Measurements from ENCODE around the gene SESN2.
"Not testable (repeated sequence)": the region's sequence is repeated elsewhere in the genome, so short reads cannot be mapped to it uniquely, and the experiment has no call there.

SESN2 gene

DNA sequence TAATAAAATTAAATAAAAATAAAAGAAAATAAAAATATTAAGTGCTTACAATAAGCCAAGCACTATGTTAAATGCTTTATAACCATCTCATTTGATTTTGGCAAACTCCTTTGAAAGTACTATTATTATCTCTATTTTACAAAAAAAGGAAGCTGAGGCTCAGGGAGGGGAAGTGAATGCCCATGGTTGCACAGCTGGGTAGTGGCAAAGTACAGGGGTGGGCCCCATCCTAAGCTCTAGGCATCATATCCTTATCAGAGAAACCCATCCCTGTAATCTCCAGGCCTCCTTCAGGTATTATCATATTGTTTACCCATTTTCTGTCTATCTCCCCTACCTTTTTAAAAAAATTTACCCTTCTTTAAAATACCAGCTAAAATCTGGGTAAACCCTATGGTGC is 67.2 kb downstream of the SESN2 start:
- Histone ChIP-seq H3K9me3 (ENCODE audit: control insufficient read depth, low read length) (no peaks in the 10 kb centered on the region), H3K27ac (ENCODE audit: insufficient read depth, low read length, poor library complexity, severe bottlenecking) (no peak overlapping the region), H3K27me3 (replicated peaks; ENCODE audit: control insufficient read depth, insufficient read depth, low read length, poor library complexity, severe bottlenecking) (no peaks in the 10 kb centered on the region), H3K36me3 (ENCODE audit: control insufficient read depth, insufficient read depth, low read length) (peaks cover 3% of the 10 kb centered on the region), H3K4me1 (ENCODE audit: control insufficient read depth, insufficient read depth, low read length, poor library complexity, severe bottlenecking) (peaks cover 9% of the 10 kb centered on the region), H3K4me3 (ENCODE audit: insufficient read depth, low read depth, low read length, poor library complexity, severe bottlenecking) (no peak overlapping the region)
- no peak for DNase-seq

GRCh38 chr1:28326984-28327383 is 67.7 kb downstream of the SESN2 start:
- Histone ChIP-seq H3K4me3 (ENCODE audit: insufficient read depth, low read depth, low read length, poor library complexity, severe bottlenecking) (no peak overlapping the region), H3K9me3 (ENCODE audit: control insufficient read depth, low read length) (no peaks in the 10 kb centered on the region), H3K36me3 (ENCODE audit: control insufficient read depth, insufficient read depth, low read length) (peaks cover 7% of the 10 kb centered on the region), H3K27ac (ENCODE audit: insufficient read depth, low read length, poor library complexity, severe bottlenecking) (no peak overlapping the region), H3K4me1 (ENCODE audit: control insufficient read depth, insufficient read depth, low read length, poor library complexity, severe bottlenecking) (peaks cover 9% of the 10 kb centered on the region), H3K27me3 (replicated peaks; ENCODE audit: control insufficient read depth, insufficient read depth, low read length, poor library complexity, severe bottlenecking) (no peaks in the 10 kb centered on the region)
- no peak for DNase-seq

GRCh38 chr1:28327431-28327830 is 68.1 kb downstream of the SESN2 start:
- DNase-seq; H3K27me3 ChIP-seq (replicated peaks; ENCODE audit: control insufficient read depth, insufficient read depth, low read length, poor library complexity, severe bottlenecking); H3K9me3 ChIP-seq (ENCODE audit: control insufficient read depth, low read length); H3K27ac ChIP-seq (ENCODE audit: insufficient read depth, low read length, poor library complexity, severe bottlenecking); H3K4me3 ChIP-seq (ENCODE audit: insufficient read depth, low read depth, low read length, poor library complexity, severe bottlenecking); H3K4me1 ChIP-seq (ENCODE audit: control insufficient read depth, insufficient read depth, low read length, poor library complexity, severe bottlenecking): not testable (repeated sequence)
- peaks cover 12% of the 10 kb centered on the region for H3K36me3 ChIP-seq (ENCODE audit: control insufficient read depth, insufficient read depth, low read length)

- Histone ChIP-seq H3K27ac (ENCODE audit: insufficient read depth, low read length, poor library complexity, severe bottlenecking) (peak overlapping the region; percentile 88), H3K9me3 (ENCODE audit: control insufficient read depth, low read length) (no peaks in the 10 kb centered on the region), H3K4me3 (ENCODE audit: insufficient read depth, low read depth, low read length, poor library complexity, severe bottlenecking) (peak overlapping the region; percentile 59), H3K4me1 (ENCODE audit: control insufficient read depth, insufficient read depth, low read length, poor library complexity, severe bottlenecking) (peaks cover 9% of the 10 kb centered on the region), H3K36me3 (ENCODE audit: control insufficient read depth, insufficient read depth, low read length) (peaks cover 20% of the 10 kb centered on the region), H3K27me3 (replicated peaks; ENCODE audit: control insufficient read depth, insufficient read depth, low read length, poor library complexity, severe bottlenecking) (no peaks in the 10 kb centered on the region)
- DNase-seq: peak in 1 of 3 donors; percentile 3
These were observed 68.9 kb downstream of the SESN2 start for GRCh38 chr1:28328228-28328648.

GRCh38 chr1:28329395-28330153 is 70.3 kb downstream of the SESN2 start:
- no peaks in the 10 kb centered on the region for H3K27me3 ChIP-seq (replicated peaks; ENCODE audit: control insufficient read depth, insufficient read depth, low read length, poor library complexity, severe bottlenecking)
- no peaks in the 10 kb centered on the region for H3K9me3 ChIP-seq (ENCODE audit: control insufficient read depth, low read length)
- peak overlapping the region; percentile 59 for H3K4me3 ChIP-seq (ENCODE audit: insufficient read depth, low read depth, low read length, poor library complexity, severe bottlenecking)
- peak in 1 of 3 donors; percentile 6 for DNase-seq
- H3K27ac ChIP-seq (ENCODE audit: insufficient read depth, low read length, poor library complexity, severe bottlenecking): peak overlapping the region; percentile 88
- peaks cover 9% of the 10 kb centered on the region for H3K4me1 ChIP-seq (ENCODE audit: control insufficient read depth, insufficient read depth, low read length, poor library complexity, severe bottlenecking)
- H3K36me3 ChIP-seq (ENCODE audit: control insufficient read depth, insufficient read depth, low read length): peaks cover 27% of the 10 kb centered on the region
